ENCODE data around the gene H2BK1. TPM values are rescaled to one million over a fixed set of nuclear protein-coding genes. Genes with fewer than 3 reads are reported as not detected.

Gene H2BK1
- polyA plus RNA-seq, 3 donors = not detected

DNA sequence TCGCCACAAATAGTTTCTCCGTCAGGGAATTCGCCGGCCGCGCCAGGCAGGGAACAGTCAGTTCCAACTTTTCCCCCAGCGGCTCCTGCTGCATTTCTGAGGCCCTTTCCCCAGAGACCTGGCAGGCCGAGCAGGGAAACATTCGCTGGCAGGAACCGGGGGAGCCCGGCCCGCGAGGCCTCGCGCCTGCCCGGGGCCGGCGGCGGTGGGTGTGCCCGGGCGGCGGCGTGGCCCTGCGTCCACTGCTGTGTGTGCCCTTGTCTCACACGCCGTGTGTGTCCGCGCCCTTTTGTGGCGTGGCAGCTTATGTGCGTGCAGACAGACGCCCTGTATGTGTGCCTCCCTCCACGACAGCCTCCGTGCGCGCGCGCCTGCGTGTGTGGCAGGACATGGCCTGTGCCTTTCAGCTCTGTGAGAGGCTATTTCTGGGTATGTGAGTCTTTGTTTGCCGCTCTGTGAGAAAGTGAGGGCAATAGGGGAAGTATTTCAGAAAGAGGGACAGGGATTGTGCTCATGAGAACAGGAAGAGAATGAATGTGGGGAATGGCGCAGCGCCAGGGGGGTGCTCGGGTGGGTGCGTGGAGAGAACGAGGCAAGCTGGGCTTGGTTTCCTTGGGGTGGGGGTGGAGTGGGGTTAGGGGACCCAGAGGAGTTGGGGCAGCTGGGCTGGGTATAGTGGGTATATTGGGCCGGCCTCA is 38.9 kb upstream of the H2BK1 start:
- Mint-ChIP-seq H3K27me3 (ENCODE audit: low read depth in 3 of 3) (peaks cover 79 to 95% (median 82%) of the 10 kb centered on the region in 3 donors), H3K9me3 (peaks cover 0 to 26% (median 11%) of the 10 kb centered on the region in 7 donors), H3K4me3 (peak overlapping the region; percentile 81 to 91), H3K27ac (peak overlapping the region in 2 of 7 donors; percentile 46 to 60), H3K4me1 (peaks cover 66% of the 10 kb centered on the region), H3K36me3 (peaks cover 30 to 38% of the 10 kb centered on the region in 2 donors)
- Histone ChIP-seq H3K4me1 (ENCODE audit: control insufficient read depth in 1 of 2, insufficient read depth in 2 of 2, low read length in 2 of 2) (peaks cover 44 to 57% of the 10 kb centered on the region in 2 donors), H3K9ac (ENCODE audit: insufficient read depth, low read length, poor library complexity, severe bottlenecking) (peak overlapping the region; percentile 55), H4K20me1 (ENCODE audit: insufficient read depth, low read length) (peaks cover 95% of the 10 kb centered on the region), H3K4me2 (replicated peaks; ENCODE audit: extremely low read depth, low read length, poor library complexity, severe bottlenecking) (peak overlapping the region; percentile 80), H3K36me3 (replicated peaks in 1 of 2; ENCODE audit: control insufficient read depth in 1 of 2, insufficient read depth in 2 of 2, low read length in 2 of 2) (no peaks in the 10 kb centered on the region), H3K27ac (ENCODE audit: low read depth in 1 of 2, low read length in 2 of 2) (no peak overlapping the region), H3K9me3 (replicated peaks in 1 of 2; ENCODE audit: control insufficient read depth in 1 of 2, insufficient read depth in 1 of 2, low read length in 2 of 2) (peaks cover 0 to 14% of the 10 kb centered on the region in 2 donors), H3K79me2 (ENCODE audit: insufficient read depth, low read length) (no peaks in the 10 kb centered on the region), H3K27me3 (ENCODE audit: control insufficient read depth in 2 of 2, insufficient read depth in 2 of 2, low read length in 2 of 2) (peaks cover 61 to 83% of the 10 kb centered on the region in 2 donors), H2AFZ (ENCODE audit: insufficient read depth, low read depth, low read length, poor library complexity, severe bottlenecking) (peak overlapping the region; percentile 15), H3K4me3 (replicated peaks in 1 of 3; ENCODE audit: low read depth in 2 of 3, low read length in 3 of 3) (peak overlapping the region in 2 of 3 experiments; percentile 27 to 62)
- DNase-seq = peak; percentile 73 to 80 (median 75)
- intact Hi-C loops (cut with micrococcal nuclease) = loop anchor here in 1 of 2 donors (2.0 kb wide), 1 partner anchor 24 kb away; no protein-coding TSS in a partner anchor
- WGBS (ENCODE audit: insufficient coverage) = 2% methylated on average over 45 of the region's 45 CpGs
- TF ChIP-seq, protein P1, sequence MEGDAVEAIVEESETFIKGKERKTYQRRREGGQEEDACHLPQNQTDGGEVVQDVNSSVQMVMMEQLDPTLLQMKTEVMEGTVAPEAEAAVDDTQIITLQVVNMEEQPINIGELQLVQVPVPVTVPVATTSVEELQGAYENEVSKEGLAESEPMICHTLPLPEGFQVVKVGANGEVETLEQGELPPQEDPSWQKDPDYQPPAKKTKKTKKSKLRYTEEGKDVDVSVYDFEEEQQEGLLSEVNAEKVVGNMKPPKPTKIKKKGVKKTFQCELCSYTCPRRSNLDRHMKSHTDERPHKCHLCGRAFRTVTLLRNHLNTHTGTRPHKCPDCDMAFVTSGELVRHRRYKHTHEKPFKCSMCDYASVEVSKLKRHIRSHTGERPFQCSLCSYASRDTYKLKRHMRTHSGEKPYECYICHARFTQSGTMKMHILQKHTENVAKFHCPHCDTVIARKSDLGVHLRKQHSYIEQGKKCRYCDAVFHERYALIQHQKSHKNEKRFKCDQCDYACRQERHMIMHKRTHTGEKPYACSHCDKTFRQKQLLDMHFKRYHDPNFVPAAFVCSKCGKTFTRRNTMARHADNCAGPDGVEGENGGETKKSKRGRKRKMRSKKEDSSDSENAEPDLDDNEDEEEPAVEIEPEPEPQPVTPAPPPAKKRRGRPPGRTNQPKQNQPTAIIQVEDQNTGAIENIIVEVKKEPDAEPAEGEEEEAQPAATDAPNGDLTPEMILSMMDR (IDR thresholded peaks at IDR 0.05) = no peak

- no peaks in the 10 kb centered on the region for H3K79me2 ChIP-seq (ENCODE audit: insufficient read depth, low read length)
- intact Hi-C loops (cut with micrococcal nuclease) = loop anchor here in 1 of 2 donors (2.0 kb wide), 1 partner anchor 24 kb away; no protein-coding TSS in a partner anchor
- peaks cover 30 to 33% of the 10 kb centered on the region in 2 donors for H3K36me3 Mint-ChIP-seq
- H3K36me3 ChIP-seq (replicated peaks in 1 of 2; ENCODE audit: control insufficient read depth in 1 of 2, insufficient read depth in 2 of 2, low read length in 2 of 2) = no peaks in the 10 kb centered on the region
- H4K20me1 ChIP-seq (ENCODE audit: insufficient read depth, low read length) = peaks cover 95% of the 10 kb centered on the region
- H3K27me3 Mint-ChIP-seq (ENCODE audit: low read depth in 3 of 3) = peaks cover 77 to 95% (median 82%) of the 10 kb centered on the region in 3 donors
- H3K4me1 ChIP-seq (ENCODE audit: control insufficient read depth in 1 of 2, insufficient read depth in 2 of 2, low read length in 2 of 2) = peaks cover 51 to 64% of the 10 kb centered on the region in 2 donors
- peak within 1 kb of the TSS in 3 of 7 donors; percentile 42 to 60 (median 46) for H3K27ac Mint-ChIP-seq
- under 1% methylated on average over 67 of the region's 71 CpGs for WGBS (ENCODE audit: insufficient coverage)
- H3K4me2 ChIP-seq (replicated peaks; ENCODE audit: extremely low read depth, low read length, poor library complexity, severe bottlenecking) = peak within 1 kb of the TSS; percentile 80
- H3K9me3 ChIP-seq (replicated peaks in 1 of 2; ENCODE audit: control insufficient read depth in 1 of 2, insufficient read depth in 1 of 2, low read length in 2 of 2) = peaks cover 0 to 14% of the 10 kb centered on the region in 2 donors
- no peak within 1 kb of the TSS for H3K27ac ChIP-seq (ENCODE audit: low read depth in 1 of 2, low read length in 2 of 2)
- H3K4me3 ChIP-seq (replicated peaks in 1 of 3; ENCODE audit: low read depth in 2 of 3, low read length in 3 of 3) = peak within 1 kb of the TSS; percentile 11 to 63 (median 27)
- H3K9me3 Mint-ChIP-seq = peaks cover 0 to 26% (median 11%) of the 10 kb centered on the region in 7 donors
- peak within 1 kb of the TSS; percentile 82 to 96 for H3K4me3 Mint-ChIP-seq
- peak within 1 kb of the TSS; percentile 15 for H2AFZ ChIP-seq (ENCODE audit: insufficient read depth, low read depth, low read length, poor library complexity, severe bottlenecking)
- peak within 1 kb of the TSS; percentile 55 for H3K9ac ChIP-seq (ENCODE audit: insufficient read depth, low read length, poor library complexity, severe bottlenecking)
- TF ChIP-seq, protein P1 (IDR thresholded peaks at IDR 0.05) = no peak
- DNase-seq = no peak
- H3K4me1 Mint-ChIP-seq = peaks cover 73% of the 10 kb centered on the region
- H3K27me3 ChIP-seq (ENCODE audit: control insufficient read depth in 2 of 2, insufficient read depth in 2 of 2, low read length in 2 of 2) = peaks cover 61 to 82% of the 10 kb centered on the region in 2 donors
Observed at GRCh38 chr7:151248346-151249033, 38.2 kb upstream of the H2BK1 start, which contains the start of gene SMARCD3. SMARCD3 (minus strand) TSS chr7:151248694; CDS start chr7:151248562, 132 bp downstream.

All from CD14-positive monocyte (primary cell).